Vagina (tissue), 2 donors: ENCODE results near the gene FLOT1.

Experiments
- CTCF ChIP-seq, 3 experiments: fragments of 450-650 bp in 2 of 3; fragments of 200-600 bp in 1 of 3; sonication (generic) in 1 of 3; IDR thresholded peaks; one replicate each; pipeline ENCODE4 v1.5.1; 2017 to 2019; ENCODE audit warnings: antibody characterized with exemption in 3 of 3, mild to moderate bottlenecking in 2 of 3, moderate library complexity in 2 of 3
- POLR2A ChIP-seq, 2 donors: fragments of 450-650 bp; IDR thresholded peaks; one replicate each; pipeline ENCODE4 v1.6.1; 2017; ENCODE audit warnings: antibody characterized with exemption in 2 of 2, mild to moderate bottlenecking in 2 of 2, moderate library complexity in 2 of 2

DNA sequence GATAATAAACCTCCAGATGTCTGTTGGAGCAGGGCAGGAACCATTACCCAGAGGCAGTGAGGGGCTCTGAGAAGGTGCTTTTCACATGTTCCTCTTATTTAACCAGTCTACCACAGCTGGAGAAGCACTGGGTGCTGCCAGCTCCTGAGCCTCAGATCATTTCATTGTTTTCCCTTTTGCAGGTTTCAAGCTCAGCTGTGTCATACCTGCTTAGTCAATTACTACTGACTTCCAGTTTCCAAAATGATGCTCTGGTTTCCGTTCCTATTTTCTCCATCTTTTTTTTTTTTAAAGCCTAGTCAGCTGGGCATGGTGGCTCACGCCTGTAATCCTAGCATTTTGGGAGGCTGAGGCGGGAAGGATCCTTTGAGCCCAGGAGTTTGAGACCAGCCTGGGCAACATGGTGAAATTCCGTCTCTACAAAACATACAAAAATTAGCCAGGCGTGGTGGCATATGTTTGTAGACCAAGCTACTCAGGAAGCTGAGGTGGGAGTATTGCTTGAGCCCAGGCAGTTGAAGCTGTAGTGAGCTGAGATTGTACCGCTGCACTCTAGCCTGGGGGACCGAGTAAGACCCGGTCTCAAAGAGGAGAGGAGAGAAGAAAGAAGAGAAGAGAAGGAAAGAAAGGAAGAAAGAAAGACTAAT is 6.7 kb downstream of the FLOT1 start:
- TF ChIP-seq CTCF (IDR thresholded peaks at IDR 0.05) (no peak), POLR2A (IDR thresholded peaks at IDR 0.05) (no peak)
